Epithelial cell of proximal tubule (primary cell): Measurements from ENCODE around the gene TMEM120B. TPM values are rescaled to one million over a fixed set of nuclear protein-coding genes. Genes with fewer than 3 reads are reported as not detected.

Source experiments
- DNase-seq: peaks from one replicate; pipeline ENCODE4 v3.0.0-alpha.2; 2011; ENCODE audit warnings: low read depth
- H3K4me3 ChIP-seq: 2 replicates; pipeline ENCODE4 v1.5.1; 2011; ENCODE audit warnings: low read depth, mild to moderate bottlenecking, low read length
- total RNA-seq: library from RNA; depleted of rRNA; stranded (reverse); fragments of >200 nt; gene quantifications from 2 replicates; pipeline ENCODE4 v1.2.3, GENCODE V29; 2015
- TF ChIP-seq, protein P1 (sequence below): conservative IDR thresholded peaks from 2 replicates; pipeline ENCODE4 v1.5.1; 2012; ENCODE audit warnings: low read depth, mild to moderate bottlenecking, low read length

TMEM120B gene
- total RNA-seq, 1 donor from 2014 or later = 5.5 TPM

DNA sequence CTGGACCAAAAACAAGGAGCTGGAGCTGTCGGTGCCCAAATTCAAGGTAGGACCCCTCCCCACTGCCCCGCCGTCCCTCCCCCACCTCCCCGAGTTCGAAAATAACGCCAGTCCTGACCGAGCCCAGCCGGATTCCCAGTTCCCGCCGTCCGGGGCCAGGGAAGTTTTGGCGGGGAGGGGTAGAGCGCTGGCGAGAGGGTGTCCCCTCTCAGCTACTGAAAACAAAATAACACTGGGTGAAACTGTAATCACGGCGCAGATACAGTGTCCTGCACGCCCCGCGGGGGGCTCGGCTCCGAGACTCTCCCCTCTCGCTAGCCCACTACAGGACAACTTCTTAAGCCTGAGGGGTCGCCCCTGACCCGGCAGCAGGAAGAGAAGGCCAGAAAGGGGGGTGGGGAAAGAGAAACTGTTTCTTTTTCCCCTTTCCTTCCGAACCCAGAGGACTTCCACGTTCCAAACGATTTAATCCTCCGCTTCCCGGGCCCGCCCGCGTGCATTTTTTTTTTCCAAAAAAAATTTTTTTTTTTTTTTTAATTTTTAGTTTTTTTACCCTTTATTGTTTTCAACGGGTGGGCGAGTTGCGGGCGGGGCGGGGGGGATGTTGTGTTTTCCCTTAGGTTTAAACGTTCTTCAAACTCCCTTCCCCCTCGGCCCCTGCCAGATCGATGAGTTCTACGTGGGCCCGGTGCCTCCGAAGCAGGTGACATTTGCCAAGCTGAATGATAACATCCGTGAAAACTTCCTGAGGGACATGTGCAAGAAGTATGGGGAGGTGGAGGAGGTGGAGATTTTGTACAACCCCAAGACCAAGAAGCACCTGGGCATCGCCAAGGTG is 92.8 kb downstream of the TMEM120B start:
- H3K4me3 ChIP-seq = peak overlapping the region; percentile 79
- TF ChIP-seq, protein P1, sequence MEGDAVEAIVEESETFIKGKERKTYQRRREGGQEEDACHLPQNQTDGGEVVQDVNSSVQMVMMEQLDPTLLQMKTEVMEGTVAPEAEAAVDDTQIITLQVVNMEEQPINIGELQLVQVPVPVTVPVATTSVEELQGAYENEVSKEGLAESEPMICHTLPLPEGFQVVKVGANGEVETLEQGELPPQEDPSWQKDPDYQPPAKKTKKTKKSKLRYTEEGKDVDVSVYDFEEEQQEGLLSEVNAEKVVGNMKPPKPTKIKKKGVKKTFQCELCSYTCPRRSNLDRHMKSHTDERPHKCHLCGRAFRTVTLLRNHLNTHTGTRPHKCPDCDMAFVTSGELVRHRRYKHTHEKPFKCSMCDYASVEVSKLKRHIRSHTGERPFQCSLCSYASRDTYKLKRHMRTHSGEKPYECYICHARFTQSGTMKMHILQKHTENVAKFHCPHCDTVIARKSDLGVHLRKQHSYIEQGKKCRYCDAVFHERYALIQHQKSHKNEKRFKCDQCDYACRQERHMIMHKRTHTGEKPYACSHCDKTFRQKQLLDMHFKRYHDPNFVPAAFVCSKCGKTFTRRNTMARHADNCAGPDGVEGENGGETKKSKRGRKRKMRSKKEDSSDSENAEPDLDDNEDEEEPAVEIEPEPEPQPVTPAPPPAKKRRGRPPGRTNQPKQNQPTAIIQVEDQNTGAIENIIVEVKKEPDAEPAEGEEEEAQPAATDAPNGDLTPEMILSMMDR = no peak
- DNase-seq = no peak

GRCh38 chr12:121806009-121806545 is 93.5 kb downstream of the TMEM120B start:
- TF ChIP-seq, protein P1 = no peak
- peak overlapping the region; percentile 79 for H3K4me3 ChIP-seq
- no peak for DNase-seq

GRCh38 chr12:121806546-121807423 is 94.2 kb downstream of the TMEM120B start:
- DNase-seq = no peak
- TF ChIP-seq, protein P1 = no peak
- peak overlapping the region; percentile 79 for H3K4me3 ChIP-seq

GRCh38 chr12:121807642-121808347 is 95.2 kb downstream of the TMEM120B start:
- no peak for DNase-seq
- TF ChIP-seq, protein P1 = no peak
- H3K4me3 ChIP-seq = no peak overlapping the region

DNA sequence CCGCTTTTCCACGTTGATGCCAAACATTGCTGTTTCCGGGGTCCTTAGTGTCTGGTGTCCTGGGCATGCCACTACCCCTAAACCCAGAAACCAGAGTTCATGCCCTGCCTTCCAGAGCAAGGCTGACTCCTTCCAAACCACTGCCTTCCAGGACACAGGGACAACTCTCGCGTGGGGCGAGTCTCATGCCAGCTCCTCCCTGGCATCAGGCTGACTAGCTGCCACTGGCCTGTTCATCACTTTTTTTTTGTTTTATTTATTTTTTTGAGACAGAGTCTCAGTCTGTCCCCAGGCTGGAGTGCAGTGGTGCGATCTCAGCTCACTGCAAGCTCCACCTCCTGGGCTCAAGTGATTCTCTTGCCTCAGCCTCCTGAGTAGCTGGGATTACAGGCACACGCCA is 96.1 kb downstream of the TMEM120B start:
- DNase-seq = no peak
- TF ChIP-seq, protein P1 = no peak

GRCh38 chr12:121809712-121810116 is 97.2 kb downstream of the TMEM120B start:
- H3K4me3 ChIP-seq = no peak overlapping the region
- TF ChIP-seq, protein P1 = no peak
- DNase-seq = no peak

More for the DNA sequence above, 96.1 kb downstream of the TMEM120B start:
- H3K4me3 ChIP-seq = no peak overlapping the region
